GM23338 (cell line): Measurements from ENCODE around the gene STEAP3. TPM values are rescaled to one million over a fixed set of nuclear protein-coding genes. Genes with fewer than 3 reads are reported as not detected.
A peak's percentile ranks its signal among the peaks of the same experiment; 100 is the strongest.

Source experiments
- ATAC-seq: fragments of 200-7000 bp; cut with Tn5 transposase; 3 replicates; pipeline ENCODE4 v1.9.1; 2020
- DNase-seq: peaks from one replicate; pipeline ENCODE4 v3.0.0-alpha.2; 2015; ENCODE audit warnings: low spot score
- H2AFZ ChIP-seq: fragments of 200-600 bp; sonication (generic); 2 replicates; pipeline ENCODE4 v1.8.0; 2016; ENCODE audit warnings: antibody characterized with exemption, mild to moderate bottlenecking, moderate library complexity
- H3F3A ChIP-seq: fragments of 200-600 bp; sonication (generic); replicated peaks from 2 replicates; pipeline ENCODE4 v1.8.0; 2017; ENCODE audit warnings: antibody characterized with exemption, mixed run types, low read depth
- H3K27ac ChIP-seq: fragments of 200-600 bp; sonication (generic); 2 replicates; pipeline ENCODE4 v1.6.1; 2016; ENCODE audit warnings: low read depth
- H3K27me3 ChIP-seq: fragments of 200-600 bp; sonication (generic); 2 replicates; pipeline ENCODE4 v1.8.0; 2016; ENCODE audit warnings: mild to moderate bottlenecking, mixed run types, moderate library complexity; ENCODE audit not compliant: insufficient read depth
- H3K36me3 ChIP-seq: fragments of 200-600 bp; sonication (generic); 2 replicates; pipeline ENCODE4 v1.8.0; 2016; ENCODE audit warnings: mild to moderate bottlenecking; ENCODE audit not compliant: insufficient read depth
- H3K4me1 ChIP-seq: fragments of 200-600 bp; sonication (generic); 2 replicates; pipeline ENCODE4 v1.8.0; 2016; ENCODE audit warnings: mild to moderate bottlenecking, moderate library complexity; ENCODE audit not compliant: insufficient read depth
- H3K4me2 ChIP-seq: fragments of 200-600 bp; sonication (generic); 2 replicates; pipeline ENCODE4 v1.7.1; 2017; ENCODE audit warnings: mixed run types
- H3K4me3 ChIP-seq: fragments of 200-600 bp; sonication (generic); 2 replicates; pipeline ENCODE4 v1.6.1; 2016; ENCODE audit warnings: mixed run types
- H3K79me2 ChIP-seq: fragments of 200-600 bp; sonication (generic); replicated peaks from 2 replicates; pipeline ENCODE4 v1.8.0; 2017; ENCODE audit warnings: mild to moderate bottlenecking; ENCODE audit not compliant: insufficient read depth
- H3K9me2 ChIP-seq: fragments of 200-600 bp; sonication (generic); 2 replicates; pipeline ENCODE4 v1.8.0; 2017; ENCODE audit not compliant: insufficient read depth
- H4K20me1 ChIP-seq: fragments of 200-600 bp; sonication (generic); replicated peaks from 2 replicates; pipeline ENCODE4 v1.8.0; 2017; ENCODE audit warnings: mild to moderate bottlenecking; ENCODE audit not compliant: insufficient read depth
- H3K27ac Mint-ChIP-seq: 2 replicates; pipeline ENCODE4 v1.8.0; 2020; ENCODE audit warnings: inconsistent platforms, mild to moderate bottlenecking, moderate library complexity, mixed read lengths
- H3K27me3 Mint-ChIP-seq: 3 replicates; pipeline ENCODE4 v1.8.0; 2022; ENCODE audit warnings: low read depth, mild to moderate bottlenecking, moderate library complexity, mixed read lengths, inconsistent platforms; ENCODE audit not compliant: insufficient read depth, poor library complexity
- H3K36me3 Mint-ChIP-seq: 3 replicates; pipeline ENCODE4 v1.8.0; 2021; ENCODE audit warnings: low read depth, mild to moderate bottlenecking, inconsistent platforms, moderate library complexity, mixed read lengths
- H3K4me1 Mint-ChIP-seq: 3 replicates; pipeline ENCODE4 v1.8.0; 2020; ENCODE audit warnings: mild to moderate bottlenecking, inconsistent platforms, mixed read lengths
- H3K4me3 Mint-ChIP-seq: 3 replicates; pipeline ENCODE4 v1.8.0; 2021; ENCODE audit warnings: moderate library complexity, mild to moderate bottlenecking, inconsistent platforms, mixed read lengths
- H3K9me3 Mint-ChIP-seq: 3 replicates; pipeline ENCODE4 v1.8.0; 2020; ENCODE audit warnings: moderate library complexity, mild to moderate bottlenecking, inconsistent platforms, mixed read lengths
- CREB1 ChIP-seq: fragments of 250-450 bp; sonication (Bioruptor Pico); IDR thresholded peaks from 2 replicates; pipeline ENCODE4 v1.5.0; 2020; ENCODE audit warnings: low read depth, mild to moderate bottlenecking, moderate library complexity
- EZH2phosphoT487 ChIP-seq: fragments of 200-600 bp; sonication (generic); IDR thresholded peaks from one replicate; pipeline ENCODE4 v1.8.1; 2018; ENCODE audit warnings: antibody characterized with exemption; ENCODE audit not compliant: unreplicated experiment
- JUNB ChIP-seq: IDR thresholded peaks from one replicate; pipeline ENCODE4 v1.6.1; 2016; ENCODE audit warnings: antibody characterized with exemption; ENCODE audit not compliant: unreplicated experiment
- NANOG ChIP-seq: IDR thresholded peaks from 2 replicates; pipeline ENCODE4 v1.6.1; 2016; ENCODE audit warnings: antibody characterized with exemption, borderline replicate concordance
- POLR2AphosphoS5 ChIP-seq: IDR thresholded peaks from 2 replicates; pipeline ENCODE4 v1.6.1; 2016; ENCODE audit warnings: antibody characterized with exemption, low read depth
- ZNF331 ChIP-seq: fragments of 250-450 bp; sonication (Bioruptor Pico); IDR thresholded peaks from 2 replicates; pipeline ENCODE4 v1.5.0; 2020; ENCODE audit warnings: low read depth, mild to moderate bottlenecking, moderate library complexity
- polyA plus RNA-seq: library from polyadenylated mRNA; unstranded; fragments of >200 nt; fragmentation: Nextera tagmentation; extraction: Ambion mirVana; gene quantifications from 2 replicates; pipeline ENCODE4 v1.2.1, GENCODE V29; 2016
- total RNA-seq: library from RNA; depleted of rRNA; stranded (reverse); fragments of >200 nt; shearing (Covaris generic); gene quantifications from 2 replicates; pipeline ENCODE4 v1.2.3, GENCODE V29; 2014
- TF ChIP-seq, protein P1 (sequence below): fragments of 250-450 bp; sonication (Bioruptor Pico); IDR thresholded peaks from 2 replicates; pipeline ENCODE4 v1.5.0; 2020; ENCODE audit warnings: mild to moderate bottlenecking, moderate library complexity

Gene STEAP3
- total and polyA plus RNA-seq, 2 experiments from 2014 or later, result 8.6 to 27.3 TPM

- TF ChIP-seq, protein P1, sequence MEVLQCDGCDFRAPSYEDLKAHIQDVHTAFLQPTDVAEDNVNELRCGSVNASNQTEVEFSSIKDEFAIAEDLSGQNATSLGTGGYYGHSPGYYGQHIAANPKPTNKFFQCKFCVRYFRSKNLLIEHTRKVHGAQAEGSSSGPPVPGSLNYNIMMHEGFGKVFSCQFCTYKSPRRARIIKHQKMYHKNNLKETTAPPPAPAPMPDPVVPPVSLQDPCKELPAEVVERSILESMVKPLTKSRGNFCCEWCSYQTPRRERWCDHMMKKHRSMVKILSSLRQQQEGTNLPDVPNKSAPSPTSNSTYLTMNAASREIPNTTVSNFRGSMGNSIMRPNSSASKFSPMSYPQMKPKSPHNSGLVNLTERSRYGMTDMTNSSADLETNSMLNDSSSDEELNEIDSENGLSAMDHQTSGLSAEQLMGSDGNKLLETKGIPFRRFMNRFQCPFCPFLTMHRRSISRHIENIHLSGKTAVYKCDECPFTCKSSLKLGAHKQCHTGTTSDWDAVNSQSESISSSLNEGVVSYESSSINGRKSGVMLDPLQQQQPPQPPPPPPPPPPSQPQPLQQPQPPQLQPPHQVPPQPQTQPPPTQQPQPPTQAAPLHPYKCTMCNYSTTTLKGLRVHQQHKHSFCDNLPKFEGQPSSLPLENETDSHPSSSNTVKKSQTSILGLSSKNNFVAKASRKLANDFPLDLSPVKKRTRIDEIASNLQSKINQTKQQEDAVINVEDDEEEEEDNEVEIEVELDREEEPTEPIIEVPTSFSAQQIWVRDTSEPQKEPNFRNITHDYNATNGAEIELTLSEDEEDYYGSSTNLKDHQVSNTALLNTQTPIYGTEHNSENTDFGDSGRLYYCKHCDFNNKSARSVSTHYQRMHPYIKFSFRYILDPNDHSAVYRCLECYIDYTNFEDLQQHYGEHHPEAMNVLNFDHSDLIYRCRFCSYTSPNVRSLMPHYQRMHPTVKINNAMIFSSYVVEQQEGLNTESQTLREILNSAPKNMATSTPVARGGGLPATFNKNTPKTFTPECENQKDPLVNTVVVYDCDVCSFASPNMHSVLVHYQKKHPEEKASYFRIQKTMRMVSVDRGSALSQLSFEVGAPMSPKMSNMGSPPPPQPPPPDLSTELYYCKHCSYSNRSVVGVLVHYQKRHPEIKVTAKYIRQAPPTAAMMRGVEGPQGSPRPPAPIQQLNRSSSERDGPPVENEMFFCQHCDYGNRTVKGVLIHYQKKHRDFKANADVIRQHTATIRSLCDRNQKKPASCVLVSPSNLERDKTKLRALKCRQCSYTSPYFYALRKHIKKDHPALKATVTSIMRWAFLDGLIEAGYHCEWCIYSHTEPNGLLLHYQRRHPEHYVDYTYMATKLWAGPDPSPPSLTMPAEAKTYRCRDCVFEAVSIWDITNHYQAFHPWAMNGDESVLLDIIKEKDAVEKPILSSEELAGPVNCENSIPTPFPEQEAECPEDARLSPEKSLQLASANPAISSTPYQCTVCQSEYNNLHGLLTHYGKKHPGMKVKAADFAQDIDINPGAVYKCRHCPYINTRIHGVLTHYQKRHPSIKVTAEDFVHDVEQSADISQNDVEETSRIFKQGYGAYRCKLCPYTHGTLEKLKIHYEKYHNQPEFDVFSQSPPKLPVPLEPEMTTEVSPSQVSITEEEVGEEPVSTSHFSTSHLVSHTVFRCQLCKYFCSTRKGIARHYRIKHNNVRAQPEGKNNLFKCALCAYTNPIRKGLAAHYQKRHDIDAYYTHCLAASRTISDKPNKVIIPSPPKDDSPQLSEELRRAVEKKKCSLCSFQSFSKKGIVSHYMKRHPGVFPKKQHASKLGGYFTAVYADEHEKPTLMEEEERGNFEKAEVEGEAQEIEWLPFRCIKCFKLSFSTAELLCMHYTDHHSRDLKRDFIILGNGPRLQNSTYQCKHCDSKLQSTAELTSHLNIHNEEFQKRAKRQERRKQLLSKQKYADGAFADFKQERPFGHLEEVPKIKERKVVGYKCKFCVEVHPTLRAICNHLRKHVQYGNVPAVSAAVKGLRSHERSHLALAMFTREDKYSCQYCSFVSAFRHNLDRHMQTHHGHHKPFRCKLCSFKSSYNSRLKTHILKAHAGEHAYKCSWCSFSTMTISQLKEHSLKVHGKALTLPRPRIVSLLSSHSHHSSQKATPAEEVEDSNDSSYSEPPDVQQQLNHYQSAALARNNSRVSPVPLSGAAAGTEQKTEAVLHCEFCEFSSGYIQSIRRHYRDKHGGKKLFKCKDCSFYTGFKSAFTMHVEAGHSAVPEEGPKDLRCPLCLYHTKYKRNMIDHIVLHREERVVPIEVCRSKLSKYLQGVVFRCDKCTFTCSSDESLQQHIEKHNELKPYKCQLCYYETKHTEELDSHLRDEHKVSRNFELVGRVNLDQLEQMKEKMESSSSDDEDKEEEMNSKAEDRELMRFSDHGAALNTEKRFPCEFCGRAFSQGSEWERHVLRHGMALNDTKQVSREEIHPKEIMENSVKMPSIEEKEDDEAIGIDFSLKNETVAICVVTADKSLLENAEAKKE (CRISPR knock-in tag), result no peak
- TF ChIP-seq JUNB (no peak), ZNF331 (no peak), EZH2phosphoT487 (no peak)
These were observed 31.0 kb downstream of the STEAP3 start (continued) for GRCh38 chr2:119254601-119255080.

- peaks cover 43% of the 10 kb centered on the region for H3K4me1 ChIP-seq
- no peaks in the 10 kb centered on the region for H3K9me3 Mint-ChIP-seq
- H3K4me2 ChIP-seq, result peak overlapping the region; percentile 55
- no peaks in the 10 kb centered on the region for H3K9me2 ChIP-seq
- H3K36me3 ChIP-seq, result 0 out of 2 replicates have a peak, but pooled peaks cover 5% of the 10 kb centered on the region
- H3K27ac ChIP-seq, result peak overlapping the region; percentile 86
- peaks cover 6% of the 10 kb centered on the region; the same call in 1 of the 2 replicates for H3F3A ChIP-seq
- H3K4me1 Mint-ChIP-seq, result peaks cover 57% of the 10 kb centered on the region
- peaks cover 32% of the 10 kb centered on the region for H3K36me3 Mint-ChIP-seq
- peak overlapping the region; percentile 29 for H3K4me3 ChIP-seq
- peak overlapping the region; percentile 36; the same call in 1 of the 3 replicates for H3K4me3 Mint-ChIP-seq
- peaks cover 11% of the 10 kb centered on the region for H3K27me3 Mint-ChIP-seq
- H3K27ac Mint-ChIP-seq, result peak overlapping the region; percentile 94
- H3K27me3 ChIP-seq, result no peaks in the 10 kb centered on the region
- ATAC-seq (peak; percentile 81), DNase-seq (peak; percentile 77)
- no peak for TF ChIP-seq JUNB
- TF ChIP-seq NANOG, result 0 out of 2 replicates have a peak, but pooled peaks have one; percentile 25
- 0 out of 2 replicates have a peak, but pooled peaks have one; percentile 12 for TF ChIP-seq POLR2AphosphoS5
- 0 out of 2 replicates have a peak, but pooled peaks have one; percentile 42 for TF ChIP-seq CREB1 (CRISPR knock-in tag)
- H4K20me1 ChIP-seq, result no peaks in the 10 kb centered on the region
- no peak overlapping the region for H2AFZ ChIP-seq
- H3K79me2 ChIP-seq, result no peaks in the 10 kb centered on the region
These were observed 32.3 kb downstream of the STEAP3 start for GRCh38 chr2:119255760-119256581.
